Activated CD4-positive, alpha-beta T cell treated with anti-CD3 and anti-CD28 coated beads, Interleukin-2, amount 50 U/mL, for 1 hour (primary cell): ENCODE data around the gene DDX54.
"Not testable (repeated sequence)": the region's sequence is repeated elsewhere in the genome, so short reads cannot be mapped to it uniquely, and the experiment has no call there.

Experiments used
- DNase-seq: peaks from one replicate; pipeline ENCODE4 v3.0.0-alpha.2; 2020

The DDX54 gene

DNA sequence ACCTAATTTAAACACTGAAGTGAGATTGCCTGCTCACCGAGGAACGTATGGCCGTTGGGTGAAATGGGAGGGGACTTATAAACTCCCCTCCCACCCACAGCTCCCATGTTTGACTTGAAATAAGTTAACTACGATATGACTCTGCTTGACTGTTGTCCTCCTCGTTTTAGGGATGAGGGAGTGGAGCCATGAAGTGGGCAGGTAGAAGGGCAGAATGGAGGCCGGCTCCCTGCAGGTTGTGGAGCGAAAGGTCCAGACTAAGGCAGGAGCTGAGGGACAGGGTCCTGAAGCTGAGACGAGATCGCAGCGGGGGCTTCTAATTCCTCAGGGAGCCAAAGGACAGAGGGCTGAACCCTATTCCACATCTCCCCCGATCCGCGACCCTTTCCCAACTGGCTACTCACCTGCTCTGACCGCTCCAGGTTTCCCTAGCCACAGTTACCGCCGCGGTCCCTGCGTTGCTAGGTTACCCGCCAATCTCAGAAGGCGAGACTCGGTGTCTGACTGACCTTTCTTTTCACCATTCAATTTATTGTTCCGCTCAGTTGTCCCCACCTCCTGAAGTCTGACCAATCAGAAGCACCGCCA, 35.4 kb upstream of the DDX54 start:
- DNase-seq = no peak

GRCh38 chr12:113216027-113216426, 30.7 kb upstream of the DDX54 start:
- no peak for DNase-seq

GRCh38 chr12:113214895-113215400, 29.7 kb upstream of the DDX54 start:
- DNase-seq = no peak

DNA sequence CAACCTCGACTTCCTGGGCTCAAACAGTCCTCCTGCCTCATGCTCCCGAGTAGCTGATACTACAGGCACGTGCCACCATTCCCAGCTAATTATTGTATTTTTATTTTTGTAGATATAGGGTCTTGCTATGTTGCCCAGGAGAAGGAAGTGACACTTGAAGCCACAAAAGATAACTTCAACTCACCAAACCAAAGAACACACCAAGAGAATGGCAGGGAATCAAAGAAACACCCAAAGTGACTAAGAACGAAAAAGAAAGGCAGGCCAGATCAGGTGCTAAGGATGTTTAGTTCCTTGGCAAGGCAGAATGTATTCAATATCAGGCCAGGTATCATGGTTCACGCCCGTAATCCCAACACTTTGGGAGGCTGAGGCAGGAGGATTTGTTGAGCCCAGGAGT, 25.9 kb upstream of the DDX54 start:
- no peak for DNase-seq

- peak; percentile 32 for DNase-seq
These were observed 23.0 kb upstream of the DDX54 start for GRCh38 chr12:113208041-113208934.

GRCh38 chr12:113207613-113208040, 22.3 kb upstream of the DDX54 start:
- DNase-seq = no peak

- DNase-seq = not testable (repeated sequence)
These were observed 21.5 kb upstream of the DDX54 start for GRCh38 chr12:113206802-113207201.

DNA sequence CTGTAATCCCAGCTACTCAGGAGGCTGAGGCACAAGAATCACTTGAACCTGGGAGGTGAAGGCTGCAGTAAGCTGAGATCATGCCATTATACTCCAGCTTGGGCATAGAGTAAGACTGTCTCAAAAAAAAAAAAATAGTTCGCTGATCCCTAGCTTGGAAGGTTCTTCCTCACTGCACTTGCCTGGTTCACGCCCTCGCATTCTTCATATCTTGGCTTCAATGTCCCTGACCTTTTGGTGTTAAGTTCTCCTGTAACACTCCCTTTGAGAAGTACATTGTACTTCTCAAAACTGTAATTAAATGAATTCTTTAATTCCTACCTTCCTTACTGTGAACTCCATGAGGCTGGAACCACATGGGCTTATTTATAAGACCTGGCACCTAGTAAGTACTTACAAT, 19.5 kb upstream of the DDX54 start:
- DNase-seq = no peak

DNA sequence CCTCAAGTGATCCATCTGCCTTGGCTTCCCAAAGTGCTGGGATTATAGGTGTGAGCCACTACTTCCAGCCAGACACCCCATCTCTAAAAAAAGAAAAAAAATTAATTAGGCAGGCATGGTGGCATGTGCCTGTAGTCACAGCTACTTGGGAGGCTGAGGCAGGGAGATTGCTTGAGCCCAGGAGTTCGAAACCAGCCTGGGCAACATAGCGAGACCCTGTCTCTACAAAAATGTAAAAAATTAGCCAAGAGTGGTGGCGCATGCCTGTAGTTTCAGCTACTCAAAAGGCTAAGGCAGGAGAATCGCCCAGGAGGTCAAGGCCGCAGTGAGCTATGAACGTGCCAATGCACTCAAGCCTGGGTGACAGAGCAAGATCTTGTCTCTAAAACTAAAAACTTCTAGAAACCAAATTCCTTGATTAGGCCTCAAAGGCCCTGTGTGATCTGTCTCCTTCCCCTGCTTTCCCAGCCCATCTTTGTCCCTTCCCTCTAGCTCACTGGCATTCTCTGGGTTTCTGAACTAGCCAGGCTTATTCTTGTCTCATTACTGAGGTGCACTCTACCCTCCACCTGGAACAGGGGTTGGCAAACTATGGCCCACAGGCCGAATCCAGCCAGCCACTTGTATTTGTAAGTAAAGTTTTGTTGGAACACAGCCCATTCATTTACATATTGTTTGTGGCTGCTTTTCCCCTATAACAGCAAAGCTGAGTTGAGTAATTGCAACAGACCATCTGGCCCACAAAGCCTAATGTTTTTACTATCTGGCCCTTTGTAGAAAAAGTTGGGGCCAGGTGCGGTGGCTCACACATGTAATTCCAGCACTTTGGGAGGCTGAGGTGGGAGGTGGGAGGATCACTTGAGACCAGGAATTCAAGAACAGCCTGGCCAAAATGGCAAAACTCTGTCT, 18.8 kb upstream of the DDX54 start:
- DNase-seq = no peak

- DNase-seq = no peak
These were observed 17.2 kb upstream of the DDX54 start for GRCh38 chr12:113202300-113203075.

GRCh38 chr12:113201187-113202177, 16.2 kb upstream of the DDX54 start:
- DNase-seq = no peak

DNA sequence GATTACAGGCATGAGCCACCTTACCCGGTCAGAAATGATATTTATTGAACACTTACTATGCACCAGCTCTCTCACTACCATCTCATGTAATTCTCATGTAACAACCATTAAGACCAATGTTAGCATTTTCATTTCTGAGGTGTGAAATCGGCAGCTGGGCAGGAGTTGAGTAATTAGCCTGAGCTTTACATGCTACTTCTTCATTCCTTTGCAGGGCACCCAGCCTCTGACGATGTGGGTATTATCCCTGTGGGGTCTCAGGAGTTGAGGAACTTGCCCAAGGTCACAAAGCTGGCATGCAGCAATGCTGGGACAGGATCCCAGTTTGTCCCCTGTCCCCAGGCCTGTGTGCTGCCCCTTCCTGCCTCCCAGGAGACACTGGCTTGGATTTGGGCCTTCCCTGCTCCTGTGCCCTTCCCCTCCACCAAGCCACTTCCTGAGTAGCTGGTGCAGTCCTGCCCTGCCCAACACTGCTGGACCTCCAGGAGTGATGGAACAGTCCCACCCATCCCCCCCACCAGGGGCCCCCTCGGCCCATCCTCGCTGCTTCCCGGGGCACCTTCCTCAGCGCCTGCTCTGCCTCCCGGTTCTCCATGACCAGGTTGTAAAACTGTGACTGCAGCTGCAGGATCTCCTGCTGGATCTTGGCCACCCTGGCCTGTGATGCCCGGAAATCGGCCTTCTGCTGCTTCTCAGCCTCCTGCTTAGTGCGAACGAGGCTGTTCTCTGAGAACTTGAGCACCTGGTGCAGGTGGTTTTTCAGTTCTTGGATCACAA, 14.9 kb upstream of the DDX54 start:
- DNase-seq = no peak

GRCh38 chr12:113198296-113198695, 13.0 kb upstream of the DDX54 start:
- DNase-seq = no peak

DNA sequence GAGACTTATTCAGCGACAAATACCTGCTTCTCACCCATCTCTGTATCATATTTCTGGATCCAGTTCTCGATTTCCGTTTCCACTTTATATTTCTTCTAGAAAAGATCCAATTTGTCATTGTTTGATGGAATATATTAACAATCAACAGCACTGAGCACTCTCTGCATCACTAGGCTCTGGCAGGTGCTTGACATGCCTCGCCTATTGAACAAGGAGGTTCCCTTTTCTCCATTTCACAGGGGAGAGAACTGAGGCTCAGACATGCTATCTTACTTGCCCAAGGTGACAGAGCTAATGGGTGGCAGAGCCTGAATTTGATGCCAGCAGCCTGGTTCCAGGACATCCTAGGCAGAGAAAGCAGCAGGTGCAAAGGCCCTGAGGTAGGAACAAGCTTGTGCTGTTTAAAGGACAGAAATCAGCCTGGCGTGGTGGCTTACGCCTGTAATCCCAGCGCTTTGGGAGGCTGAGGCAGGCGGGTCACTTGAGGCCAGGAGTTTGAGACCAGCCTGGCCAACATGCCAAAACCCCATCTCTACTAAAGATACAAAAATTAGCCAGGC, 12.3 kb upstream of the DDX54 start:
- no peak for DNase-seq

DNA sequence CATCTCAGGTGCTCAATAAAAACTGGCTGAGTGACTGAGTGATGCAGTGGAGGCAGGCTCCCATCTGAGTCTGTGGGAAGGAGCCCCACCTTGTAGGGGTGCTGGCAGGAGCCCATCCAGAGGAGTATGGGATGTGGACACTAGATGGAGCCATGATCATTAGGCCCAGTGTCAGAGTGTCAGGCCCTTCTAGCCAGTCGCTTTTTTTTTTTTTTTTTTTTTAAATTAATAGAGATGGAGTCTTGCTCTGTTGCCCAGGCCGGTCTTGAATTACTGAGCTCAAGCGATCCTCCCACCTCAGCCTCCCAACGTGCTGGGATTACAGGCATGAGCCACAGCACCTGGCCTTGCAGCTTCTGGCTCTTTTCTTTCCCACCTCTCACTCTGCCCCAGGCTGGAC, 11.7 kb upstream of the DDX54 start:
- DNase-seq = peak; percentile 44

- DNase-seq = no peak
These were observed 11.3 kb upstream of the DDX54 start for GRCh38 chr12:113196582-113196981.

GRCh38 chr12:113195598-113195997, 10.3 kb upstream of the DDX54 start:
- DNase-seq = no peak

DNA sequence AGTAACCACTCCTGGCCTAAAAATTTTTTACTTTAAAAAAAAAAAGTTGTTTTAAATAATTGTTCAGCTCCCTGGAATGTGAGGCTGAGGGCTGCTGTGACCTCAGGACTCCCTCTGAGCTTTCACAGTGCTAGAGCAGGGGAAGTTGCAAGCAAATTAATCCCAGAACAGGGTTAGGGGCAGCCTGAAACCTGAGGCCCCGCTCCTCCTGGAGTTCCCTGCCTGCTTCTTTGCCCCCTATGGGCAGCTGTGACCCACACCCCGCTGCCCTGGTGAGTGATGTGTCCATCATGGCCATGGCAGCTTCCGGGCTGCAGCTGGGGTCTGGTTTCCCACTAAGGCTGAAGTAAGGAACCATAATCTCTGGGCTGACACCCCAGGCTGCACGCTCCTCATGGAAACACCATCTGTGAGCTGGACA, 9.7 kb upstream of the DDX54 start:
- no peak for DNase-seq

DNA sequence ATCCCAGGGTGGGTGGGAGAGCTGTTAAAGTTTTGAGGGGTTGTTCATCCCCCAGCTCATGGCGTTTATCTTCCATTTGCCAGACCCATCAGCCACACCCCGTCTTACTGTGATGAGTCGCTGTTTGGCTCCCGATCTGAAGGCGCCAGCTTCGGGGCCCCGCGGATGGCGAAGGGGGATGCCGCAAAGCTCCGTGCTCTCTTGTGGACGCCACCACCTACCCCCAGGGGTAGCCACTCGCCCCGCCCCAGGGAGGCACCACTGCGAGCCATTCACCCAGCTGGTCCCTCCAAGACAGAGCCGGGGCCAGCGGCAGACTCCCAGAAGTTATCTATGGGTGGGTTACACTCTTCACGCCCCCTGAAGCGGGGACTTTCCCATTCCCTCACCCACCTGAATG, 5.9 kb upstream of the DDX54 start:
- no peak for DNase-seq

GRCh38 chr12:113190761-113191160, 5.5 kb upstream of the DDX54 start:
- no peak for DNase-seq
